Measurements from ENCODE around the gene VPS8.

VPS8 gene

GRCh38 chr3:184937611-184938010 lies 125.6 kb downstream of the VPS8 start:
- no peak for TF ChIP-seq BCL11A (tag by site-specific recombination; IDR thresholded peaks at IDR 0.05; ENCODE audit: low read depth)
- no peak for TF ChIP-seq ZBTB11 (tag by site-specific recombination; conservative IDR thresholded peaks at IDR 0.05; ENCODE audit: low read depth)
- no peak for TF ChIP-seq ZEB2 (tag by site-specific recombination; IDR thresholded peaks at IDR 0.05)
- no peak for TF ChIP-seq ZNF433 (tag by site-specific recombination; IDR thresholded peaks at IDR 0.05; ENCODE audit: low read depth)
- no peak for TF ChIP-seq ZNF280C (tag by site-specific recombination; IDR thresholded peaks at IDR 0.05)
- TF ChIP-seq KLF9 (tag by site-specific recombination; IDR thresholded peaks at IDR 0.05; ENCODE audit: low read depth): no peak
- Histone ChIP-seq H3K27ac (ENCODE audit: extremely low read depth, low read depth, low read length) (no peak overlapping the region), H3K36me3 (ENCODE audit: control insufficient read depth in 2 of 2, insufficient read depth in 1 of 2, low read length in 2 of 2) (peaks cover 0 to 16% of the 10 kb centered on the region in 2 experiments; a peak in 1 of 3 replicates), H3K4me1 (ENCODE audit: control insufficient read depth, insufficient read depth, low read length) (no peaks in the 10 kb centered on the region), H3K4me3 (ENCODE audit: low read depth, low read length) (no peak overlapping the region), H3K9me3 (ENCODE audit: control insufficient read depth, insufficient read depth, low read depth, low read length) (no peaks in the 10 kb centered on the region)
- ChIA-PET CTCF (no interaction called here), POLR2A (no interaction called here)

- TF ChIP-seq ZNF776 (tag by site-specific recombination; IDR thresholded peaks at IDR 0.05; ENCODE audit: borderline replicate concordance) (no peak), ZNF2 (tag by site-specific recombination; IDR thresholded peaks at IDR 0.05) (no peak), ATF2 (tag by site-specific recombination; IDR thresholded peaks at IDR 0.05; ENCODE audit: low read depth) (no peak), ZNF530 (tag by site-specific recombination; IDR thresholded peaks at IDR 0.05; ENCODE audit: low read depth) (no peak), ZNF555 (tag by site-specific recombination; conservative IDR thresholded peaks at IDR 0.05) (no peak), ZBTB8A (tag by site-specific recombination; IDR thresholded peaks at IDR 0.05) (no peak), KLF17 (tag by site-specific recombination; IDR thresholded peaks at IDR 0.05) (no peak)
- H3K9me3 ChIP-seq (ENCODE audit: control insufficient read depth, insufficient read depth, low read depth, low read length): no peaks in the 10 kb centered on the region
- no peak overlapping the region for H3K27ac ChIP-seq (ENCODE audit: extremely low read depth, low read depth, low read length)
- H3K4me1 ChIP-seq (ENCODE audit: control insufficient read depth, insufficient read depth, low read length): no peaks in the 10 kb centered on the region
- no peak overlapping the region for H3K4me3 ChIP-seq (ENCODE audit: low read depth, low read length)
- ChIA-PET POLR2A (no interaction called here), CTCF (no interaction called here)
- H3K36me3 ChIP-seq (ENCODE audit: control insufficient read depth in 2 of 2, insufficient read depth in 1 of 2, low read length in 2 of 2): peaks cover 0 to 7% of the 10 kb centered on the region in 2 experiments; a peak in 1 of 3 replicates
These were observed 129.4 kb downstream of the VPS8 start for GRCh38 chr3:184941408-184941807.

GRCh38 chr3:184942735-184943134 lies 130.8 kb downstream of the VPS8 start:
- no peak overlapping the region for H3K27ac ChIP-seq (ENCODE audit: extremely low read depth, low read depth, low read length)
- no peak overlapping the region for H3K4me3 ChIP-seq (ENCODE audit: low read depth, low read length)
- ChIA-PET CTCF (interaction anchor here (0.7 kb wide), 1 partner anchor 14 kb away, joined by 3 read pairs; no protein-coding TSS in a partner anchor), POLR2A (no interaction called here)
- H3K9me3 ChIP-seq (ENCODE audit: control insufficient read depth, insufficient read depth, low read depth, low read length): no peaks in the 10 kb centered on the region
- H3K4me1 ChIP-seq (ENCODE audit: control insufficient read depth, insufficient read depth, low read length): no peaks in the 10 kb centered on the region
- peaks cover 0 to 7% of the 10 kb centered on the region in 2 experiments; a peak in 1 of 3 replicates for H3K36me3 ChIP-seq (ENCODE audit: control insufficient read depth in 2 of 2, insufficient read depth in 1 of 2, low read length in 2 of 2)
- TF ChIP-seq ZEB2 (tag by site-specific recombination; IDR thresholded peaks at IDR 0.05) (no peak), GLIS2 (tag by site-specific recombination; IDR thresholded peaks at IDR 0.05) (no peak), BCL6B (tag by site-specific recombination; IDR thresholded peaks at IDR 0.05) (no peak), ZNF747 (tag by site-specific recombination; IDR thresholded peaks at IDR 0.05) (no peak), ZNF626 (tag by site-specific recombination; IDR thresholded peaks at IDR 0.05) (no peak), ZFHX2 (tag by site-specific recombination; conservative IDR thresholded peaks at IDR 0.05) (no peak), ZNF830 (tag by site-specific recombination; IDR thresholded peaks at IDR 0.05; ENCODE audit: low read depth) (no peak), PATZ1 (tag by site-specific recombination; IDR thresholded peaks at IDR 0.05) (no peak), BCL11A (tag by site-specific recombination; IDR thresholded peaks at IDR 0.05; ENCODE audit: low read depth) (no peak)

All from HEK293 (cell line).